ENCODE results near the gene CDSN.

The CDSN gene

GRCh38 chr6:31116661-31117385, 3.4 kb downstream of the CDSN start:
- in situ Hi-C loops (cut with MboI; ENCODE audit: low sequenced_read_pairs) = no loop called here

GRCh38 chr6:31115941-31116560, 4.2 kb downstream of the CDSN start:
- in situ Hi-C loops (cut with MboI; ENCODE audit: low sequenced_read_pairs) = no loop called here

GRCh38 chr6:31114970-31115849, 5.0 kb downstream of the CDSN start:
- in situ Hi-C loops (cut with MboI; ENCODE audit: low sequenced_read_pairs) = no loop called here

- in situ Hi-C loops (cut with MboI; ENCODE audit: low sequenced_read_pairs) = no loop called here
Measured at GRCh38 chr6:31114541-31114878, 5.7 kb downstream of the CDSN start, which contains the start of gene PSORS1C1. TSS of gene PSORS1C1 (plus strand) at chr6:31114800. CDS start at chr6:31129633, 14,833 bp downstream.

- in situ Hi-C loops (cut with MboI; ENCODE audit: low sequenced_read_pairs) = no loop called here
Measured at GRCh38 chr6:31113861-31114540, 6.2 kb downstream of the CDSN start.

- in situ Hi-C loops (cut with MboI; ENCODE audit: low sequenced_read_pairs) = no loop called here
Measured at GRCh38 chr6:31112478-31112877, 7.8 kb downstream of the CDSN start, which contains the start of gene C6orf15. TSS of gene C6orf15 (minus strand) at chr6:31112575. CDS start at chr6:31112555, 20 bp downstream.

- in situ Hi-C loops (cut with MboI; ENCODE audit: low sequenced_read_pairs) = no loop called here
Measured at GRCh38 chr6:31111712-31112111, 8.5 kb downstream of the CDSN start.

- in situ Hi-C loops (cut with MboI; ENCODE audit: low sequenced_read_pairs) = no loop called here
Measured at GRCh38 chr6:31110825-31111582, 9.2 kb downstream of the CDSN start.

- in situ Hi-C loops (cut with MboI; ENCODE audit: low sequenced_read_pairs) = no loop called here
Measured at GRCh38 chr6:31107052-31107451, 13.2 kb downstream of the CDSN start.

GRCh38 chr6:31103136-31103535, 17.1 kb downstream of the CDSN start:
- in situ Hi-C loops (cut with MboI; ENCODE audit: low sequenced_read_pairs) = no loop called here

GRCh38 chr6:31098449-31098938, 21.8 kb downstream of the CDSN start:
- in situ Hi-C loops (cut with MboI; ENCODE audit: low sequenced_read_pairs) = loop anchor here (25.0 kb wide), 1 partner anchor 261 kb away; no protein-coding TSS in a partner anchor

GRCh38 chr6:31096656-31097055, 23.6 kb downstream of the CDSN start:
- in situ Hi-C loops (cut with MboI; ENCODE audit: low sequenced_read_pairs) = loop anchor here (25.0 kb wide), 1 partner anchor 259 kb away; no protein-coding TSS in a partner anchor

- in situ Hi-C loops (cut with MboI; ENCODE audit: low sequenced_read_pairs) = loop anchor here (25.0 kb wide), 1 partner anchor 259 kb away; no protein-coding TSS in a partner anchor
Measured at GRCh38 chr6:31096215-31096614, 24.0 kb downstream of the CDSN start.

- in situ Hi-C loops (cut with MboI; ENCODE audit: low sequenced_read_pairs) = loop anchor here (25.0 kb wide), 1 partner anchor 257 kb away; no protein-coding TSS in a partner anchor
Measured at GRCh38 chr6:31094389-31094881, 25.8 kb downstream of the CDSN start.

- in situ Hi-C loops (cut with MboI; ENCODE audit: low sequenced_read_pairs) = loop anchor here (25.0 kb wide), 1 partner anchor 256 kb away; no protein-coding TSS in a partner anchor
Measured at GRCh38 chr6:31092769-31093505, 27.3 kb downstream of the CDSN start.

GRCh38 chr6:31092238-31092637, 28.0 kb downstream of the CDSN start:
- in situ Hi-C loops (cut with MboI; ENCODE audit: low sequenced_read_pairs) = loop anchor here (25.0 kb wide), 1 partner anchor 255 kb away; no protein-coding TSS in a partner anchor

- in situ Hi-C loops (cut with MboI; ENCODE audit: low sequenced_read_pairs) = loop anchor here (25.0 kb wide), 1 partner anchor 254 kb away; no protein-coding TSS in a partner anchor
Measured at GRCh38 chr6:31091680-31092079, 28.6 kb downstream of the CDSN start.

GRCh38 chr6:31090973-31091364, 29.3 kb downstream of the CDSN start:
- in situ Hi-C loops (cut with MboI; ENCODE audit: low sequenced_read_pairs) = loop anchor here (25.0 kb wide), 1 partner anchor 254 kb away; no protein-coding TSS in a partner anchor
